Activated CD8-positive, alpha-beta memory T cell treated with anti-CD3 and anti-CD28 coated beads for 1 hour (primary cell): Measurements from ENCODE around the gene CD6.

Source experiments
- DNase-seq, 2 donors: peaks; one replicate each; pipeline ENCODE4 v3.0.0-alpha.2; 2020; ENCODE audit warnings: low read depth in 1 of 2; ENCODE audit errors: extremely low read depth in 1 of 2

CD6 gene

GRCh38 chr11:60934790-60935605 lies 36.5 kb upstream of the CD6 start:
- DNase-seq: no peak

GRCh38 chr11:60935676-60936442 lies 35.6 kb upstream of the CD6 start:
- DNase-seq: no peak

- DNase-seq: no peak
Observed at GRCh38 chr11:60936467-60937143, 34.9 kb upstream of the CD6 start.

GRCh38 chr11:60937144-60937527 lies 34.3 kb upstream of the CD6 start:
- no peak for DNase-seq

GRCh38 chr11:60937811-60938210 lies 33.7 kb upstream of the CD6 start:
- no peak for DNase-seq

GRCh38 chr11:60938500-60938899 lies 33.0 kb upstream of the CD6 start:
- DNase-seq: no peak

- no peak for DNase-seq
Observed at GRCh38 chr11:60939301-60939700, 32.2 kb upstream of the CD6 start.

- no peak for DNase-seq
Observed at GRCh38 chr11:60939855-60940254, 31.6 kb upstream of the CD6 start.

- DNase-seq: no peak
Observed at GRCh38 chr11:60941371-60942119, 29.9 kb upstream of the CD6 start.

GRCh38 chr11:60942219-60942618 lies 29.3 kb upstream of the CD6 start:
- no peak for DNase-seq

- DNase-seq: no peak
Observed at GRCh38 chr11:60942970-60943565, 28.4 kb upstream of the CD6 start.

- no peak for DNase-seq
Observed at GRCh38 chr11:60944490-60945294, 26.8 kb upstream of the CD6 start.

GRCh38 chr11:60945295-60945667 lies 26.2 kb upstream of the CD6 start:
- DNase-seq: no peak

- DNase-seq: no peak
Observed at GRCh38 chr11:60946601-60947264, 24.7 kb upstream of the CD6 start.

GRCh38 chr11:60947700-60948099 lies 23.8 kb upstream of the CD6 start:
- no peak for DNase-seq

- DNase-seq: no peak
Observed at GRCh38 chr11:60948250-60948649, 23.2 kb upstream of the CD6 start.

GRCh38 chr11:60950024-60950423 lies 21.5 kb upstream of the CD6 start:
- no peak for DNase-seq

- DNase-seq: no peak
Observed at GRCh38 chr11:60950933-60951605, 20.4 kb upstream of the CD6 start.

GRCh38 chr11:60951606-60951903 lies 19.9 kb upstream of the CD6 start:
- no peak for DNase-seq
